ENCODE measurements around the gene ZNF554.

ZNF554 gene

GRCh38 chr19:2850256-2850925 is 30.7 kb downstream of the ZNF554 start:
- H3F3A ChIP-seq (ENCODE audit: low read depth): no peaks in the 10 kb centered on the region
- H3K4me2 ChIP-seq (ENCODE audit: low read depth, low read length, poor library complexity, severe bottlenecking): peak overlapping the region; percentile 22
- no peaks in the 10 kb centered on the region for H3K9me2 ChIP-seq (replicated peaks; ENCODE audit: low read depth, low read length)
- peaks cover 7% of the 10 kb centered on the region; the same call in 1 of the 2 replicates for H3K79me2 ChIP-seq (ENCODE audit: insufficient read depth, low read length)
- H4K20me1 ChIP-seq (ENCODE audit: insufficient read depth, low read length, poor library complexity, severe bottlenecking): no peaks in the 10 kb centered on the region
- peaks cover 24% of the 10 kb centered on the region; the same call in 1 of the 2 replicates for H3K9me3 ChIP-seq (ENCODE audit: insufficient read depth, low read depth, low read length)
- peaks cover 29% of the 10 kb centered on the region for H3K36me3 ChIP-seq (ENCODE audit: insufficient read depth, low read length)
- TF ChIP-seq CTCF (conservative IDR thresholded peaks at IDR 0.05; ENCODE audit: low read length): no peak
- TF ChIP-seq EZH2phosphoT487 (IDR thresholded peaks at IDR 0.05; ENCODE audit: borderline replicate concordance): no peak
- no peaks in the 10 kb centered on the region for H3K27me3 ChIP-seq (ENCODE audit: insufficient read depth, low read length, poor library complexity, severe bottlenecking)
- no peak overlapping the region for H2AFZ ChIP-seq (ENCODE audit: low read length)
- peaks cover 24% of the 10 kb centered on the region for H3K4me1 ChIP-seq (ENCODE audit: insufficient read depth, low read length, poor library complexity, severe bottlenecking)
- peak overlapping the region; percentile 26 for H3K4me3 ChIP-seq (ENCODE audit: low read length, poor library complexity, severe bottlenecking)
- H3K9ac ChIP-seq (ENCODE audit: low read depth, low read length, poor library complexity, severe bottlenecking): peak overlapping the region; percentile 1

- no peak for TF ChIP-seq CTCF (conservative IDR thresholded peaks at IDR 0.05; ENCODE audit: low read length)
- no peak for TF ChIP-seq EZH2phosphoT487 (IDR thresholded peaks at IDR 0.05; ENCODE audit: borderline replicate concordance)
- Histone ChIP-seq H3K4me1 (ENCODE audit: insufficient read depth, low read length, poor library complexity, severe bottlenecking) (peaks cover 15% of the 10 kb centered on the region), H3K4me2 (ENCODE audit: low read depth, low read length, poor library complexity, severe bottlenecking) (no peak overlapping the region), H3K9me3 (ENCODE audit: insufficient read depth, low read depth, low read length) (peaks cover 24% of the 10 kb centered on the region; the same call in 1 of the 2 replicates), H4K20me1 (ENCODE audit: insufficient read depth, low read length, poor library complexity, severe bottlenecking) (no peaks in the 10 kb centered on the region), H3K9ac (ENCODE audit: low read depth, low read length, poor library complexity, severe bottlenecking) (no peak overlapping the region), H3K79me2 (ENCODE audit: insufficient read depth, low read length) (0 out of 2 replicates have a peak, but pooled peaks cover 3% of the 10 kb centered on the region), H3K36me3 (ENCODE audit: insufficient read depth, low read length) (peaks cover 29% of the 10 kb centered on the region), H3F3A (ENCODE audit: low read depth) (no peaks in the 10 kb centered on the region), H2AFZ (ENCODE audit: low read length) (no peak overlapping the region), H3K4me3 (ENCODE audit: low read length, poor library complexity, severe bottlenecking) (no peak overlapping the region), H3K27me3 (ENCODE audit: insufficient read depth, low read length, poor library complexity, severe bottlenecking) (no peaks in the 10 kb centered on the region), H3K9me2 (replicated peaks; ENCODE audit: low read depth, low read length) (no peaks in the 10 kb centered on the region)
These were observed 32.9 kb downstream of the ZNF554 start for GRCh38 chr19:2852598-2852997.

GRCh38 chr19:2853015-2853606 is 33.4 kb downstream of the ZNF554 start:
- Histone ChIP-seq H3K79me2 (ENCODE audit: insufficient read depth, low read length) (no peaks in the 10 kb centered on the region), H3K36me3 (ENCODE audit: insufficient read depth, low read length) (peaks cover 29% of the 10 kb centered on the region)

More at GRCh38 chr19:2853015-2853606, 33.4 kb downstream of the ZNF554 start:
- H3K9me3 ChIP-seq (ENCODE audit: insufficient read depth, low read depth, low read length): peaks cover 24% of the 10 kb centered on the region; the same call in 1 of the 2 replicates
- peaks cover 15% of the 10 kb centered on the region for H3K4me1 ChIP-seq (ENCODE audit: insufficient read depth, low read length, poor library complexity, severe bottlenecking)
- no peak overlapping the region for H3K9ac ChIP-seq (ENCODE audit: low read depth, low read length, poor library complexity, severe bottlenecking)
- no peaks in the 10 kb centered on the region for H3K27me3 ChIP-seq (ENCODE audit: insufficient read depth, low read length, poor library complexity, severe bottlenecking)
- no peak overlapping the region for H2AFZ ChIP-seq (ENCODE audit: low read length)
- no peaks in the 10 kb centered on the region for H3F3A ChIP-seq (ENCODE audit: low read depth)
- no peak overlapping the region for H3K4me2 ChIP-seq (ENCODE audit: low read depth, low read length, poor library complexity, severe bottlenecking)
- H4K20me1 ChIP-seq (ENCODE audit: insufficient read depth, low read length, poor library complexity, severe bottlenecking): no peaks in the 10 kb centered on the region
- TF ChIP-seq CTCF (conservative IDR thresholded peaks at IDR 0.05; ENCODE audit: low read length) (no peak), EZH2phosphoT487 (IDR thresholded peaks at IDR 0.05; ENCODE audit: borderline replicate concordance) (no peak)
- H3K4me3 ChIP-seq (ENCODE audit: low read length, poor library complexity, severe bottlenecking): no peak overlapping the region
- no peaks in the 10 kb centered on the region for H3K9me2 ChIP-seq (replicated peaks; ENCODE audit: low read depth, low read length)
